ENCODE measurements around the gene SLC6A16. TPM values are rescaled to one million over a fixed set of nuclear protein-coding genes. Genes with fewer than 3 reads are reported as not detected.

Gene SLC6A16
- total RNA-seq, 1 experiment from 2014 or later: not detected

DNA sequence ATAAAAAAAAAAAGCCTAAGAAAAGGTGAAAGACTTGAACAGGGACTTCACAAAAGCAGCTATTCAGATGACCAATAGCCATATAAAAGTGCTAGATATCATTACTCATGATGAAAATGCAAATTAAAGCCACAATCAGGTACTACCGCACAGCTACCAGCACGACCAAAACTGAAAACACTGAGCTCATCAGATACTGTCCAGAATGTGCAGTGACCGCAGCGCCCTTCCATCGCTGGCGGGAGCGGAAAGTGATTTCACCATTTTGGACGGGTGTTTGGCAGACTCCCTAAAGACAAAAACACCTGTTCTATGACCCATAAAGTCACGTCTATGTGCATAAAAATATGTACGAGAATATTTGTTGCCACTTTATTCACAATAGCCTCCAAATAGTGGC, 60.7 kb downstream of the SLC6A16 start:
- Mint-ChIP-seq H3K4me1 (ENCODE audit: insufficient read depth, unreplicated experiment) (no peaks in the 10 kb centered on the region), H3K9me3 (ENCODE audit: unreplicated experiment) (peaks cover 11% of the 10 kb centered on the region), H3K27me3 (ENCODE audit: insufficient read depth, unreplicated experiment) (no peaks in the 10 kb centered on the region), H3K4me3 (ENCODE audit: unreplicated experiment) (no peak overlapping the region), H3K27ac (ENCODE audit: low read depth, unreplicated experiment) (no peak overlapping the region), H3K36me3 (ENCODE audit: insufficient read depth, unreplicated experiment) (no peaks in the 10 kb centered on the region)
- intact Hi-C loops (cut with micrococcal nuclease): no loop called here
- ChIA-PET POLR2A (interaction anchor here (0.7 kb wide), 1 partner anchor 311 kb away, joined by 3 read pairs; no protein-coding TSS in a partner anchor), CTCF (interaction anchor here (0.6 to 3.5 kb wide), 5 partner anchors 37 to 378 kb away, joined by 3 to 14 read pairs (median 4); no protein-coding TSS in a partner anchor)
- DNase-seq (ENCODE audit: unreplicated experiment): no peak
- no TSS peak for BruUV-seq (replicated peaks)
- TF ChIP-seq CTCF (IDR thresholded peaks at IDR 0.05; ENCODE audit: unreplicated experiment): no peak

DNA sequence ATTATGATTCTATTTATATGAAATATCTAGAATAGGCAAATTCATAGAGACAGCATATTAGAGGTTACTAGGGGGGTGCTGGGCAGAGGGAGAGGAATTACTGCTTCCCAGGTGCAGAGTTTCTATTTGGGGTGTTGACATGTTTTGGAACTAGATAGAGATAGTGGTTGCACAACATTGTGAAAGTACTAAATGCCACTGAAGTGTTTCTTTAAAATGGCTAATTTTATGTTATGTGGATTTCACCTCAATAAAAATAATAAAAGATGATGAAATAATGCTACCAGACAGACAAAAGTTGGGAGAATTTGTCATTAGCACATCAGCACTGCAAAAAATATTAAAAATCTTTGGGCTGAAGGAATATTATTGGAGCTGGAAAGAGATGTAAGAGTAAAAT, 63.4 kb downstream of the SLC6A16 start:
- no peak for TF ChIP-seq CTCF (IDR thresholded peaks at IDR 0.05; ENCODE audit: unreplicated experiment)
- no peak for DNase-seq (ENCODE audit: unreplicated experiment)
- Mint-ChIP-seq H3K36me3 (ENCODE audit: insufficient read depth, unreplicated experiment) (no peaks in the 10 kb centered on the region), H3K4me3 (ENCODE audit: unreplicated experiment) (no peak overlapping the region), H3K4me1 (ENCODE audit: insufficient read depth, unreplicated experiment) (no peaks in the 10 kb centered on the region), H3K27me3 (ENCODE audit: insufficient read depth, unreplicated experiment) (no peaks in the 10 kb centered on the region), H3K27ac (ENCODE audit: low read depth, unreplicated experiment) (no peak overlapping the region), H3K9me3 (ENCODE audit: unreplicated experiment) (peaks cover 19% of the 10 kb centered on the region)
- intact Hi-C loops (cut with micrococcal nuclease): no loop called here
- BruUV-seq (replicated peaks): no TSS peak
- CTCF ChIA-PET: interaction anchor here (1.6 kb wide), 1 partner anchor 184 kb away, joined by 6 read pairs; no protein-coding TSS in a partner anchor
- POLR2A ChIA-PET: interaction anchor here (1.0 to 1.7 kb wide), 3 partner anchors 10 to 35 kb away, joined by 4 to 5 read pairs (median 4); no protein-coding TSS in a partner anchor

- POLR2A ChIA-PET: interaction anchor here (0.7 kb wide), 1 partner anchor 103 kb away, joined by 3 read pairs; no protein-coding TSS in a partner anchor
- no peaks in the 10 kb centered on the region for H3K27me3 Mint-ChIP-seq (ENCODE audit: insufficient read depth, unreplicated experiment)
These were observed 68.3 kb downstream of the SLC6A16 start for GRCh38 chr19:49256691-49257090.

DNA sequence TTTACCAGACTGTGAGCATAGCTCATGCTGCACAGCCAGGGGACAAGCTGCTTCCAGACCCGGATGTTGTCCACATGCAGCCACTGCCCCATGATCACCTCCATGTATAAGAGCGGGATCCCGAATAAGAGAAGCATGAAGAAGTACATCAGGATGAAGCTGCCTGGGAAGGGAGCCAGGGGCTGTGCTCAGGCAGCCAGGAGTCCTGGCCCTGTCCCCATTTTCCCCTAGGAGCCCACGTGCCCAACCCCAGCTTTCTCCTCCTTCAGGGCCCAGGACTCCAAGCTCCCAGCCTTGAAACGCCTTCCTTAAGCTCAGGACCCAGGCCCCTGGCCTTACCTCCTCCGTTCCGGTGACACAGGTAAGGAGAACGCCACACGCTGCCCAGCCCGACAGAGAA, 69.3 kb downstream of the SLC6A16 start:
- BruUV-seq (replicated peaks): no TSS peak
- no peaks in the 10 kb centered on the region for H3K36me3 Mint-ChIP-seq (ENCODE audit: insufficient read depth, unreplicated experiment)
- no peak for TF ChIP-seq CTCF (IDR thresholded peaks at IDR 0.05; ENCODE audit: unreplicated experiment)
- no peaks in the 10 kb centered on the region for H3K27me3 Mint-ChIP-seq (ENCODE audit: insufficient read depth, unreplicated experiment)
- no peaks in the 10 kb centered on the region for H3K4me1 Mint-ChIP-seq (ENCODE audit: insufficient read depth, unreplicated experiment)
- ChIA-PET CTCF (interaction anchor here (0.7 to 2.0 kb wide), 2 partner anchors 11 to 192 kb away, joined by 3 to 4 read pairs; no protein-coding TSS in a partner anchor), POLR2A (no interaction called here)
- no peak for DNase-seq (ENCODE audit: unreplicated experiment)
- peaks cover 12% of the 10 kb centered on the region for H3K9me3 Mint-ChIP-seq (ENCODE audit: unreplicated experiment)
- intact Hi-C loops (cut with micrococcal nuclease): no loop called here
- no peak overlapping the region for H3K4me3 Mint-ChIP-seq (ENCODE audit: unreplicated experiment)
- H3K27ac Mint-ChIP-seq (ENCODE audit: low read depth, unreplicated experiment): no peak overlapping the region

More at GRCh38 chr19:49256691-49257090, 68.3 kb downstream of the SLC6A16 start:
- no peak for DNase-seq (ENCODE audit: unreplicated experiment)
- no peak for TF ChIP-seq CTCF (IDR thresholded peaks at IDR 0.05; ENCODE audit: unreplicated experiment)
- peaks cover 12% of the 10 kb centered on the region for H3K9me3 Mint-ChIP-seq (ENCODE audit: unreplicated experiment)
- H3K4me3 Mint-ChIP-seq (ENCODE audit: unreplicated experiment): no peak overlapping the region
- no peak overlapping the region for H3K27ac Mint-ChIP-seq (ENCODE audit: low read depth, unreplicated experiment)
- CTCF ChIA-PET: interaction anchor here (1.7 to 2.0 kb wide), 2 partner anchors 12 to 45 kb away, joined by 4 to 7 read pairs; no protein-coding TSS in a partner anchor
- H3K36me3 Mint-ChIP-seq (ENCODE audit: insufficient read depth, unreplicated experiment): no peaks in the 10 kb centered on the region
- H3K4me1 Mint-ChIP-seq (ENCODE audit: insufficient read depth, unreplicated experiment): no peaks in the 10 kb centered on the region
- intact Hi-C loops (cut with micrococcal nuclease): no loop called here
- BruUV-seq (replicated peaks): no TSS peak
